Adrenal gland (tissue), 12 donors: ENCODE measurements around the gene ICA1. TPM values are rescaled to one million over a fixed set of nuclear protein-coding genes. Genes with fewer than 3 reads are reported as not detected.

ENCODE experiments used
- DNase-seq, 7 donors: peaks; one replicate each; pipeline ENCODE4 v3.0.0-alpha.2; 2019 to 2020
- H3K27ac ChIP-seq, 5 donors: fragments of 200-600 bp; sonication (generic) in 4 of 5; 1 replicate in 3 of 5; 2 replicates in 2 of 5; pipeline versions ENCODE4 v1.5.1 to v1.8.0; 2016 to 2020; ENCODE audit warnings: mild to moderate bottlenecking in 1 of 5
- H3K27me3 ChIP-seq: fragments of 200-600 bp; 2 replicates; pipeline ENCODE4 v1.8.0; 2021
- H3K36me3 ChIP-seq, 2 donors: fragments of 200-600 bp; replicated peaks in 1 of 2; 1 replicate in 1 of 2; 2 replicates in 1 of 2; pipeline versions ENCODE4 v1.5.1 to v1.8.0; 2018 to 2022
- H3K4me1 ChIP-seq, 2 donors: fragments of 200-600 bp; replicated peaks in 1 of 2; 1 replicate in 1 of 2; 2 replicates in 1 of 2; pipeline versions ENCODE4 v1.5.1 to v1.8.0; 2018 to 2021
- H3K4me3 ChIP-seq, 4 donors: fragments of 200-600 bp; sonication (generic) in 3 of 4; one replicate each; pipeline ENCODE4 v1.5.1; 2016 to 2018
- H3K9me3 ChIP-seq, 3 donors: fragments of 200-600 bp; sonication (generic) in 1 of 3; replicated peaks in 1 of 3; 1 replicate in 2 of 3; 2 replicates in 1 of 3; pipeline versions ENCODE4 v1.5.1 to v1.8.0; 2016 to 2021
- CTCF ChIP-seq, 6 experiments: fragments of 450-650 bp in 4 of 6; fragments of 200-600 bp in 2 of 6; sonication (generic) in 1 of 6; IDR thresholded peaks; 1 replicate in 5 of 6; 2 replicates in 1 of 6; pipeline versions ENCODE4 v1.5.1 to v1.8.0; 2016 to 2021; ENCODE audit warnings: antibody characterized with exemption in 6 of 6, mild to moderate bottlenecking in 2 of 6, moderate library complexity in 1 of 6
- POLR2A ChIP-seq, 2 donors: fragments of 450-650 bp; IDR thresholded peaks; one replicate each; pipeline ENCODE4 v1.6.1; 2017; ENCODE audit warnings: antibody characterized with exemption in 2 of 2, mild to moderate bottlenecking in 2 of 2, moderate library complexity in 1 of 2
- WGBS, 4 donors: extraction: QIAGEN DNeasy Blood & Tissue Kit in 2 of 4; methylation state at CpG; one replicate each; pipeline versions ENCODE4 v1.1.5 to v1.1.7; 2013 to 2017; 5-methylcytosine and 5-hydroxymethylcytosine counted together
- intact Hi-C, 2 donors: fragments of 100-400 bp; cut with DNase I; formaldehyde crosslinking; loops; one replicate each; pipeline versions ENCODE4 v1.14.1 to v1.15.0; 2022 to 2023
- polyA plus RNA-seq, 3 donors: library from polyadenylated mRNA; stranded (reverse); fragments of 200-250 nt in 2 of 3; fragments of 350-450 nt in 1 of 3; fragmentation: Illumina TruSeq in 1 of 3; extraction: RNeasy Lipid Tissue Mini Kit (QIAGEN cat#74804) in 1 of 3; gene quantifications; one replicate each; pipeline ENCODE4 v1.2.3, GENCODE V29; 2013 to 2014
- total RNA-seq, 9 donors: library from RNA; depleted of rRNA in 4 of 9; stranded (reverse); fragments of >200 nt in 4 of 9; fragments of 120-200 nt in 1 of 9; fragmentation: NEBNext Ultra II Directional in 1 of 9; extraction: Animal tissue kit (Norgen Biotek cat#: 25700) in 1 of 9; gene quantifications; one replicate each; pipeline versions ENCODE4 v1.1.0 to v1.2.4, GENCODE V29; 2013 to 2023
- donor health status: healthy with polysubstance abuse.
- donor health status: Bipolar disorder and iron deficiency.
- donor health status: DM: yes; HTN: yes; CAD: no.
- donor health status: DM: no; HTN: no; CAD: no.
- donor health status: DM: no; HTN: no; CAD: no.
- donor health status: DM: yes; HTN: yes; CAD: no.

Gene ICA1
- total and polyA plus RNA-seq, 12 donors: 5.0 to 16.1 (median 8.4) TPM; not detected in 1

GRCh38 chr7:8200717-8201116, 61.2 kb downstream of the ICA1 start:
- Histone ChIP-seq H3K4me1 (no peaks in the 10 kb centered on the region), H3K9me3 (no peaks in the 10 kb centered on the region), H3K36me3 (no peaks in the 10 kb centered on the region), H3K27me3 (no peaks in the 10 kb centered on the region), H3K27ac (no peak overlapping the region), H3K4me3 (no peak overlapping the region)
- intact Hi-C loops: no loop called here
- WGBS, 4 donors: 62 to 91% (median 73%) methylated on average over 1 of the region's 1 CpG
- DNase-seq: no peak
- TF ChIP-seq POLR2A (IDR thresholded peaks at IDR 0.05) (no peak), CTCF (IDR thresholded peaks at IDR 0.05) (no peak)

- Histone ChIP-seq H3K9me3 (no peaks in the 10 kb centered on the region), H3K4me3 (no peak overlapping the region), H3K27me3 (no peaks in the 10 kb centered on the region), H3K36me3 (no peaks in the 10 kb centered on the region), H3K4me1 (no peaks in the 10 kb centered on the region), H3K27ac (no peak overlapping the region)
- DNase-seq: no peak
- TF ChIP-seq CTCF (IDR thresholded peaks at IDR 0.05) (no peak), POLR2A (IDR thresholded peaks at IDR 0.05) (no peak)
- intact Hi-C loops: no loop called here
- 75 to 82% (median 77%) methylated on average over 4 of the region's 4 CpGs for WGBS, 4 donors
Measured at GRCh38 chr7:8200316-8200715, 61.7 kb downstream of the ICA1 start.

- no peak for DNase-seq
- 79 to 90% (median 84%) methylated on average over 5 of the region's 5 CpGs for WGBS, 4 donors
- no peak overlapping the region for H3K27ac ChIP-seq
- no peaks in the 10 kb centered on the region for H3K36me3 ChIP-seq
- H3K9me3 ChIP-seq: no peaks in the 10 kb centered on the region
- no peaks in the 10 kb centered on the region for H3K4me1 ChIP-seq
- no peak overlapping the region for H3K4me3 ChIP-seq
- TF ChIP-seq CTCF (IDR thresholded peaks at IDR 0.05): no peak
- no peak for TF ChIP-seq POLR2A (IDR thresholded peaks at IDR 0.05)
- no peaks in the 10 kb centered on the region for H3K27me3 ChIP-seq
- intact Hi-C loops: loop anchor here in 1 of 2 donors (10.0 kb wide), 1 partner anchor 433 kb away; no protein-coding TSS in a partner anchor
Measured at GRCh38 chr7:8197994-8198698, 63.8 kb downstream of the ICA1 start.

GRCh38 chr7:8192897-8193296, 69.1 kb downstream of the ICA1 start:
- H3K4me1 ChIP-seq: no peaks in the 10 kb centered on the region
- no peak overlapping the region for H3K4me3 ChIP-seq
- intact Hi-C loops: loop anchor here in 1 of 2 donors (10.0 kb wide), 1 partner anchor 428 kb away; no protein-coding TSS in a partner anchor
- no peaks in the 10 kb centered on the region for H3K9me3 ChIP-seq
- H3K36me3 ChIP-seq: no peaks in the 10 kb centered on the region
- no peaks in the 10 kb centered on the region for H3K27me3 ChIP-seq
- DNase-seq: no peak
- H3K27ac ChIP-seq: no peak overlapping the region
- TF ChIP-seq CTCF (IDR thresholded peaks at IDR 0.05): no peak
